RCC 7860 (cell line): ENCODE measurements around the gene NACC1.
A peak's percentile ranks its signal among the peaks of the same experiment; 100 is the strongest.
"Not testable (repeated sequence)": the region's sequence is repeated elsewhere in the genome, so short reads cannot be mapped to it uniquely, and the experiment has no call there.

Source experiments
- DNase-seq: peaks from one replicate; pipeline ENCODE4 v3.0.0-alpha.2; 2015; ENCODE audit warnings: low spot score
- FAIRE-seq: peaks from 2 replicates; lab custom pipeline; 2012; peaks lifted over from hg19 to GRCh38; lab: Jason Lieb, UNC

The NACC1 gene

GRCh38 chr19:13160557-13160956, 42.5 kb downstream of the NACC1 start:
- peak; percentile 35 for DNase-seq

GRCh38 chr19:13162724-13163608, 44.9 kb downstream of the NACC1 start:
- peak; percentile 62 for FAIRE-seq

More at GRCh38 chr19:13160557-13160956, 42.5 kb downstream of the NACC1 start:
- FAIRE-seq = no peak

GRCh38 chr19:13163609-13164342, 45.7 kb downstream of the NACC1 start:
- peak; percentile 77 for FAIRE-seq
- DNase-seq = peak; percentile 95

More at GRCh38 chr19:13162724-13163608, 44.9 kb downstream of the NACC1 start:
- DNase-seq = peak; percentile 94

- peak; percentile 61 for DNase-seq
Observed at GRCh38 chr19:13164343-13165161, 46.5 kb downstream of the NACC1 start.

GRCh38 chr19:13165162-13165997, 47.3 kb downstream of the NACC1 start:
- DNase-seq (no peak), FAIRE-seq (no peak)

More at GRCh38 chr19:13164343-13165161, 46.5 kb downstream of the NACC1 start:
- FAIRE-seq = no peak

GRCh38 chr19:13166151-13166550, 48.1 kb downstream of the NACC1 start:
- DNase-seq, FAIRE-seq: not testable (repeated sequence)

- DNase-seq (peak; percentile 83), FAIRE-seq (peak; percentile 84)
Observed at GRCh38 chr19:13169769-13170168, 51.7 kb downstream of the NACC1 start.

- DNase-seq (no peak), FAIRE-seq (no peak)
Observed at GRCh38 chr19:13171146-13171545, 53.1 kb downstream of the NACC1 start.

- FAIRE-seq (peak; percentile 91), DNase-seq (peak; percentile 96)
Observed at GRCh38 chr19:13172346-13173138, 54.5 kb downstream of the NACC1 start.

GRCh38 chr19:13173139-13173737, 55.2 kb downstream of the NACC1 start:
- FAIRE-seq (no peak), DNase-seq (no peak)

GRCh38 chr19:13176345-13176744, 58.3 kb downstream of the NACC1 start:
- DNase-seq (peak; percentile 53), FAIRE-seq (peak; percentile 82)

- not testable (repeated sequence) for DNase-seq, FAIRE-seq
Observed at GRCh38 chr19:13177584-13177983, 59.5 kb downstream of the NACC1 start.

GRCh38 chr19:13178291-13178690, 60.2 kb downstream of the NACC1 start:
- FAIRE-seq, DNase-seq: not testable (repeated sequence)

- FAIRE-seq (no peak), DNase-seq (no peak)
Observed at GRCh38 chr19:13181747-13182388, 63.8 kb downstream of the NACC1 start.

- FAIRE-seq, DNase-seq: not testable (repeated sequence)
Observed at GRCh38 chr19:13184926-13185325, 66.9 kb downstream of the NACC1 start.

GRCh38 chr19:13185763-13186657, 67.9 kb downstream of the NACC1 start:
- not testable (repeated sequence) for DNase-seq, FAIRE-seq

GRCh38 chr19:13186688-13187087, 68.6 kb downstream of the NACC1 start:
- FAIRE-seq, DNase-seq: not testable (repeated sequence)
